ENCODE results near the gene STT3B.

STT3B gene

GRCh38 chr3:31565288-31565687 is 32.6 kb downstream of the STT3B start:
- no peak overlapping the region for H3K27ac ChIP-seq
- no peak for TF ChIP-seq CTCF (conservative IDR thresholded peaks at IDR 0.05)

GRCh38 chr3:31567036-31567435 is 34.3 kb downstream of the STT3B start:
- TF ChIP-seq CTCF (conservative IDR thresholded peaks at IDR 0.05), result peak; percentile 67
- H3K27ac ChIP-seq, result no peak overlapping the region

- H3K27ac ChIP-seq, result no peak overlapping the region
- TF ChIP-seq CTCF (conservative IDR thresholded peaks at IDR 0.05), result no peak
Measured at GRCh38 chr3:31568649-31569048, 35.9 kb downstream of the STT3B start.

- no peak overlapping the region for H3K27ac ChIP-seq
- TF ChIP-seq CTCF (conservative IDR thresholded peaks at IDR 0.05), result no peak
Measured at GRCh38 chr3:31571325-31571724, 38.6 kb downstream of the STT3B start.

- no peak overlapping the region for H3K27ac ChIP-seq
- no peak for TF ChIP-seq CTCF (conservative IDR thresholded peaks at IDR 0.05)
Measured at GRCh38 chr3:31572236-31573004, 39.7 kb downstream of the STT3B start.

GRCh38 chr3:31573036-31573779 is 40.5 kb downstream of the STT3B start:
- no peak overlapping the region for H3K27ac ChIP-seq
- TF ChIP-seq CTCF (conservative IDR thresholded peaks at IDR 0.05), result no peak

- no peak for TF ChIP-seq CTCF (conservative IDR thresholded peaks at IDR 0.05)
- no peak overlapping the region for H3K27ac ChIP-seq
Measured at GRCh38 chr3:31575448-31575847, 42.7 kb downstream of the STT3B start.
